Activated CD8-positive, alpha-beta memory T cell treated with anti-CD3 and anti-CD28 coated beads, Interleukin-2, amount 50 U/mL, for 1 hour (primary cell): ENCODE results near the gene EFEMP2.
A peak's percentile ranks its signal among the peaks of the same experiment; 100 is the strongest.

Experiments
- DNase-seq: peaks from one replicate; pipeline ENCODE4 v3.0.0-alpha.2; 2020; ENCODE audit errors: extremely low read depth

The EFEMP2 gene

DNA sequence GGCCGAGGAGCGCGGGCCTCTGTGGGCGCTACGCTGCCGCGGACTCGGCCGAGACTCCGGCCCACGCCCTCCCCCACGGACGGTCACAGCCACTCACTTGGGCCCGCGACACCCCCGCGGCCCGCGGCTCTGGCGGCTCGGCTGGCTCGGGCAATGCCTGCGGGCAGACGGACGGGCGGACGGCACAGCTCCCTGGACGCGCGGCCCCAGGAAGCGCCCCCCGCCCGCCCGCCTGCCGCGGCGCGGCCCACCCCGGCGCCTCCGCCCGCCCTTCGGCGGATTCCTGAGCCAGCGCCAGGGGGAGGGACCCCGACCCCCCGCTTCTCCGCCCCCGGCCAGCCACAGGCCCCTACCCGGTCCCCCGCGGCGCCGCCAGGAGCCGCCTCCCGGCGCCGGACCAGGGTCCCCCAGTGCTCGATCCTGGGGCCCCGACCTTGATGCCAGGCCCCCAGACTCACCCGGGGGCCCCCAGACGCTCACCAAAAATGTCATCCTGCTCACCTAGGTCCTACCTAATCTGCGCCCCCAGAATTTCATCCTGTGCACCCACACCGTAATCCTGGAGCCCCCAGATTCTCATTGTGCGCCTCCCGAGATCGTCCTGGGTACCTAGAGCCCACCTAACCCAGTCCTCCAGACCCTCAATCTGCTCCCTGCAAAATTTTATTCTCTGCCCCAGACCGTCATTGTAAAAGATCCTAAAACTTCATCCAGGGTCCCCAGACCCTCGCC lies at the start of gene EFEMP2:
EFEMP2 (minus strand) TSS at position 215 of the 732 bp plus-strand sequence. CDS start 446 bp downstream, outside the sequence.
- DNase-seq: no peak

DNA sequence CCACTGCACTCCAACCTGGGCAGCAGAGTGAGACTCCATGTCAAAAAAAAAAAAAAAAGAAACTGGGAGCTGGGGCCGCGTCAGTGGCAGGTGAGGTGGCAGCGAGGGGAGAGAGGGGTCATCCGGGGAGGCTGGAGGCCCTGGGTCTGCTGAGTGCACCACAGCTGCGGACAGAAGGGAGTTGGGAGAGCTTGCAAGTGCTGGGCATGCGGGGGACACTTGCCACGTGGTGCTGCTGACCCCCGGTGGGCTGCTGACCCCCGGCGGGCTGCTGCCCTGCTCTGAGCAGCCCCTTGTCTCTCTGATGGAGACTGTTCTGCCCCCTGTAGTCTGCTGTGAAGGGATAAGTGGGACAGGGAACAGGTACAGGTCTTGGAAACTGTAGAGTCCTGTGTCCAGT lies 49.3 kb upstream of the EFEMP2 start:
- no peak for DNase-seq

GRCh38 chr11:65921033-65921555 lies 48.5 kb upstream of the EFEMP2 start:
- DNase-seq: no peak

DNA sequence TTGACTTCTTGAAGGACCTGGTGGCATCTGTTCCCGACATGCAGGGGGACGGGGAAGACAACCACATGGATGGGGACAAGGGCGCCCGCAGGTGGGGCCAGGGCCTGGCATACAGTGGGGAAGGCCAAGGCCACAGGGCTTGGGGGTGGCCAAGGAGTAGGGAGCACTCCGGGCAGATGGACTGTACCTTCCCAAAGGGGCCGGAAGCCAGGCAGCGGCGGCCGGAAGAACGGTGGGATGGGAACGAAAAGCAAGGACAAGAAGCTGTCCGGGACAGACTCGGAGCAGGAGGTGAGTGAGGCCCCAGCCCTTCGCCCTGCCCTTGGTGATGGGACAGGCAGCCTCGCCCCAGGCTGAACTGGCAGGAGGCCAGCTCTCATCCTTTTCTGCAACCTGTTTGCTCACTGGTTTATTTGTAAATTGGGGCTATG lies 47.8 kb upstream of the EFEMP2 start:
- no peak for DNase-seq

GRCh38 chr11:65919573-65920371 lies 47.2 kb upstream of the EFEMP2 start:
- DNase-seq: no peak

- DNase-seq: peak; percentile 96
Measured at GRCh38 chr11:65919141-65919572, 46.6 kb upstream of the EFEMP2 start, which contains the start of gene DRAP1. Gene DRAP1, plus strand, starts transcription at chr11:65919426. Its CDS starts 76 bp downstream, at chr11:65919502.

DNA sequence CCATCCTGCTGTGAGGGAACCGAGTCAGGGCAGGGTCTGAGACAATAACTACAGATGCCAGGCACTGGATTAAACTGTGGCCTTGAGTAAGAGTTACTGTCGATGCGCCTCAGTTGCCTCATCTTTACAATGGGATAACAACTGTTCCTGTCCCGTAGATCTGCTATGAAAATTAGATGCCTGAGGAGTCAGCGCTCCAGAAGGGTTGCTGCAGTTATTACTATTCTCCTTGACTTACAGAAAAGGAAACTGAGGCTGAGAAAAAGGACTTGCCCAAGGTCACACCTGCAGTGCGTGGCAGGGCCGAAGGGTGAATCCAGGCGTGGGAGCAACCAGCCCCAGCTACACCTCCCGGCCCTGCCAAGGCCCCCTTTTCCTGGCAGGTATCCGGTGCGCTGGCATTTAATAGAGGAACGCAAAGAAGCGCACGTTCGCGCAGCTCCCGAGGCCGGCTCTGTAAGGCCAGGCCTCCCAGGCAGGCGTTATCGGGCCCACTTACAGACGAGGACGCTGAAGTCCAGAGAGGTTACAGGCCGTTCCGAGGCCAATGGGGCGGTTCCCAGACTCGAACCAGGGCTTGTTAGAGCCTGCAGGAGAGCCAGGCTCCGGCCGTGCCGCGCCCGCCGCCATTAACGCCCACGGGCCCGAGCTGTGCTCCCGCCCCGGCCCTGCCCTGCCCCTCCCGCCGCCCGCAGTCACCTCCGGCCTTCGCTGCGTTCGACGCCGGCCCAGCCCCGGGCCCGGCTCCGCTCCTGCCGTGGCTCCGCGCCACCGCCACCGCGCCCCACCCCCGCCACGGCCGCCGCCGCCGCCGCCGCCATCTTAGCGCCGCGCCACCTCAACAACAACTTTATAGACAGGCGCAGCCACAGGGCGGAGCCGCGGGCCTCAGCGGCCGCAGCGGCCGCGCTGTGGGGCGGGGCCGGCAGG lies 45.9 kb upstream of the EFEMP2 start, which contains the start of gene C11orf68:
C11orf68 (minus strand) TSS at position 852 of the 930 bp plus-strand sequence; CDS start at position 821, 31 bp downstream.
- no peak for DNase-seq

- DNase-seq: no peak
Measured at GRCh38 chr11:65917434-65918210, 45.0 kb upstream of the EFEMP2 start.

DNA sequence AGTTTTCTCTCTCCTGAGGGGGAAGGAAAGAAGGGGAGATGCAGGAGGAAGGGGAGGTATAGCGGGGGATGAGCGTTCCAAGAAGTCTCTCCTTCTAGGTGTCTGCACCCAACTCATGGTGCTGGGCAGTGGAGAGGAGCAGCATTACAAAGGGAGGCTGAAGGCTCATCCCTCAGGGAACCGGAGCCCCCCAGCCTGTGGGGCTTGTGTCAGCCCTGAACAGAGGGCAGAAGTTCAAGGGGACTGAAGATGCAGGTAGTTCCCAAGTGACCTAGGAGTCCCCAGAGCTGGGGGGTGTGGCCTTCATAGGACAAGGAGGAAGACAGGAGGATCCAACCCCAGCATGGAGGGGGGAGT lies 44.5 kb upstream of the EFEMP2 start:
- DNase-seq: no peak

DNA sequence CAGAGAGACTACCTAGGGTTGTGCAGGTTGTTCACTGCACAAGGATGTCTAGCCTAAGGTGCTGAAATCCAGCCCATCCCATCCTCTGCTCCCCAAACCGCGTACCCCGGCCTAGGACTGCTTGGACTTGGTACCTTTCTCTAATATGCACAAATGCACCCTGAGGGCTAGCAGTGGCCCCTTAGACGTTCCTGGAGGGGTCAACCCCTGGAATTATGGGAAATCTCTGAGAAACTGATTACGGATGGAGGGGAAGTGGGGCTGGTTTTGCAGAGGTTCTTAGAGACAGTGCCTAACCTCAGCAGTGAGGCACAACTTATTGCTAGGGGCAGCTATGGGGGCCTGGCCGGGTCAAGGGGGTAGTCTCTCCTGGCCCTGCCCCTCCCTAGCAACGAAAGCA lies 43.8 kb upstream of the EFEMP2 start:
- DNase-seq: no peak

GRCh38 chr11:65915821-65916251 lies 43.2 kb upstream of the EFEMP2 start:
- DNase-seq: no peak

DNA sequence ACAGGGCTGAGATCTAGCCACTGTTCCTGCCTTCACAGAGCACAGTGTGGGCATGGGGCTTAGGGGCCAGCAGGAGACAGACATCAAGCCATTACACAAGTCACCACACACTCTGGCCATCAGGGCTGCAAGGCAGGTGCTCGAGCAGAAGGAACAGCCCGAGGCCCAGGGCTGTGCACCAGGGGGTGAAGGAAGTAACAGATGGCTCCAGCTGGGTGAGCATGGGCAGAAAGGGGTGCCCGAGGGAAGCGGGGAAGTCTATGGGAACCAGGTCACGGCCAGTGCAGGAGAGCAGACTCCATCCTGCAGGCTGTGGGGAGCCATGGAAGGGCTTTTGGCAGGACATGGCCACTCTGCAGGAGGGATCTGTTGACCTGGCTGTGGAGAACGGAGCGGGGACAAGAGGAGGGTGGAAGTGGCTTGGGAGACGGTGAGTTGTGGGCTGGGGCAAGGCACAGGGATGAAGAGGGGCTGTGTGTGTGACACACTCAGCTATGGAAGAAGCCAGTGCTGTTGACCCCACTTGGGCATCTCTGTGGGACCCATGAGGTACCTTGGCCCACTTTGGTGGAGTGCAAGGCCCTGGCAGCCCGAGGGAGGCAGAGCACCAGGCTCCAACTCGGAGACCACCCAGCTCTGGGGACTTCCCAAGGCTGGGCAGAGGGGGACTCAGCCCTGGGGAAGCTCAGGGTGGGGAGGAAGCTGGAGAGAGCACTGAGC lies 42.7 kb upstream of the EFEMP2 start:
- no peak for DNase-seq

GRCh38 chr11:65912845-65913244 lies 40.2 kb upstream of the EFEMP2 start:
- DNase-seq: no peak

DNA sequence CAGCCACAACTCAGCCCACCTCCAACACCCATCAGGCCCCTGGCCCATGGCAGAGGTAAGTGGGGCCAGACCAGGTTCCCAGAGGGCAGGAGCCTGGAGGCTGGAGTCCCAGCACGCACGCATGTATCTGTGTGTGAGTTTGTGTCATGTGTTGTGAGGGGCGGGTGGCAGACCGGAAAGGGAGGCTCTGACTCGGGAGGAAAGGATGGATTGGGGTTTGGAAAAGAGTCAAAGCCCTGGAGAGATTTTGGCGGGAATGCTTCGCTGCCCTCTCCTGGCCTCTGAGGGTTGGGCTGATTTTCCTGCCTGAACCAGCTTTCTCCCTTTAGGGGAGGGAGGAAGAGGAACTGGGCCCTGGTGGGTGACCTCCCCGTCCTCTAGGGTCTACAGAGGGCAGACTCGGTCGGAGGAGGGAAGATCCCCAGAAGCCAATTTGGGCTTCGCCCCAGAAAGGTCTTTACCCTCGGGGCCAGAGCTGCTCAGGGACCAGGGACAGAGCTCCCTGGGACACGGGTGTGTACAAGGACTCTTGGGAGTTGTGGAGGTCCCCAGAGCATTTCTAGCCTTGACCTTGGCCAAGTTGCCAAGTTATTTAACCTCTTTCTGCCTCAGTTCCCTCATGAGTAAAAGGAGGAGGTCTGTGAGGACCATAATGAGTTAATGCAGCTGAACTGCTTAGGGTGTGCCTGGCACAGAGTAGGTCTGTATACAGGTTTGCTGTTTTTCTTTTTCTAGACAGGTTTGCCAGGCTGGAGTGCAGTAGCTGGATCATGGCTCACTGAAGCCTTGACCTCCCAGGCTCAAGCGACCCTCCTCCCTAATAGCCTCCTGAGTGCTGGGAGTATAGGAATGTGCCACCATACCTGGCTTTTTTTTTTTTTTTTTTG lies 39.3 kb upstream of the EFEMP2 start:
- no peak for DNase-seq

- no peak for DNase-seq
Measured at GRCh38 chr11:65907878-65908277, 35.3 kb upstream of the EFEMP2 start.

- DNase-seq: no peak
Measured at GRCh38 chr11:65906602-65907001, 34.0 kb upstream of the EFEMP2 start.

DNA sequence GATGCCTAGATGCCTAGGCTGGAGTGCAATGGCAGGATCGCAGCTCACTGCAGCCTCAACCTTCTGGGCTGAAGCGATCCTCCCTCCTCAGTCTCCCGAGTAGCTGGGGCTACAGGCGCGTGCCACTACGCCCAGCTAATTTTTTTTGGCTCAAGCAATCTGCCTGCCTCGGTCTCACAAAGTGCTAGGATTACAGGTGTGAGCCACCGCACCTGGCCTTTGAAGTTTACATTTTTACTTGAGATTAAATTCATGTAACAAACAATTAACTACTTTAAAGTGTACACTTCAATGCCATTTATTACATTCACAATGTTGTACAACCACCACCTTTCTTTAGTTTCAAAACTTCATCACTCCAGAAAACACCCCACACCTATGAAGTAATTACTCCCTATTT lies 31.1 kb upstream of the EFEMP2 start:
- DNase-seq: no peak

GRCh38 chr11:65903068-65903481 lies 30.5 kb upstream of the EFEMP2 start:
- no peak for DNase-seq

DNA sequence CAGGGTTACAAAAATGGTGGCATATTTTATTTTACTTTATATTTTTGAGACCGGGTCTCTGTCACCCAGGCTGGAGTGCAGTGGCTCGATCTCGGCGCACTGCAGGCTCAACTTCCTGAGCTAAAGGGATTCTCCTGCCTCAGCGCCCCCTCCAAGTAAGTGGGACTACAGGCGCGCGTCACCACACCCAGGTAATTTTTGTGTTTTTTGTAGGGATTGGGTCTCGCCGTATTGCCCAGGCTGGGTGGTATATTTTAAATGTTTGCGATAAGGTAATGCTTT lies 28.2 kb upstream of the EFEMP2 start:
- DNase-seq: no peak
